DMS79 (cell line): Measurements from ENCODE around the gene OCSTAMP.

ENCODE experiments used
- DNase-seq: peaks from one replicate; lab custom pipeline; 2025; lab: John Stamatoyannopoulos, UW

OCSTAMP gene

DNA sequence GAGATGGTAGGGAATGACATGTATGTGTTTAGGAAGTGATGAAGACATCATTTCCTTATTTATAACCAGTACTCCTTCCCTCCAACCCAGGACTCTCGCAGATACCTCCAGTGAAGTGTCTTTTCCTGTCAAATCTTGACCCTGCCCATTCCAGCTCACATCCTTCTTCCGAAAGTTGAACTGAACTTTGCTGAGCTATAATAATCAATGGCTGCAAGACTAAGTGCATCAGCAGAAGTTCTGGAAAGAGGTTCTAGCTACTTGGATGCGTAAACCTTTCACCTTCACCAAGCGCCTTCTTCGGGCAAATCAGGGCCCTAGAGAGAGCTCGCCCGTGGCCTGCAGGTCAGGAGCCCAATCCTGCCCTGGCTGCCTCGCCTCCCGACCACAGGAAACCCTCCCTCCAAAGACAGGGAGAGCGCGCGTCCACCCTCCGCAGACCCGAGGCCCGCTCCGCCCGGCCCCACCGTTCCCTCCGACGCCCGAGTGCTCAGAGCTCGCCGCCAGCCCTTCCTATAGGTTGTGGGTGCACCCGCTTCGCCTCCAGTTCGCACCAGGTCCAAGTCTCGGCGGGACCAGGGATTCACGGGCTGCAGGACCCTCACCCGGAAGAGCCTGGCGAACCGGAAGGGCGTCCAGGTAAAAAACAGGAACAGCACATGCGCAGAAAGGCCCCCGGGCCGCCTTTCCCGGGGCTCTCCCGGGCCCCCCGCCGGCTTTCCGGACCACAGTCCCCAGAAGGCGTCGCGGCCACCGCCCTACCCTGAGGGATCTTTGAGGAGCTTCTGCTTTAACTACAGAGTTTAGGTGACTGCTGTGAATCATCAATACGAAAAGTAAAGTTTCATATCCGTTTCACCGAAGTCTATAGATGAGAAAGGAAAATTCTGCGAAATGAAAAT lies 37.3 kb downstream of the OCSTAMP start, which contains the start of gene ZNF334:
Gene ZNF334 (minus strand): TSS at position 617 of the 902 bp plus-strand sequence. CDS start 1,457 bp downstream, outside the sequence.
- DNase-seq: peak; percentile 13

DNA sequence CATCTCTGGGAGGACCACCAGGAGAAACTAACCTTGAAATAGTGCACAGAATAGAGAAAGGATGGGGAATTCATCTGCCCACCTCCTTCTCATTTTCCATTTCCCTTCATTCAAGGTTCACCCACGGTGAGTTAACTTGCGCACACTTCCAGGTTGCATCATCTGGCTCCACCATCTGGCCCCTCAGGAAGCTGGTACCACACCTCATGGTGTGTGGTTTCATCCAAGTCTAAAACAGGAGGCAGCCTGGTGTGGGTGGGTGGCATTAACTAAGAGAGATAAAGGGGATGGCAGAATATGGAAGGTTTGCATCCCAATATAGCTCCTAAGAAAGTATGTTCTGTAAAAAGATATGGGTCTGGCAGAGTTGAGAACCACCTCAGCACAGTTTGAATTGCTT lies 40.9 kb downstream of the OCSTAMP start:
- DNase-seq: no peak

GRCh38 chr20:46507760-46508407 lies 42.6 kb downstream of the OCSTAMP start:
- no peak for DNase-seq

- DNase-seq: no peak
Observed at GRCh38 chr20:46505506-46505905, 44.9 kb downstream of the OCSTAMP start.

GRCh38 chr20:46501961-46502360 lies 48.5 kb downstream of the OCSTAMP start:
- no peak for DNase-seq

DNA sequence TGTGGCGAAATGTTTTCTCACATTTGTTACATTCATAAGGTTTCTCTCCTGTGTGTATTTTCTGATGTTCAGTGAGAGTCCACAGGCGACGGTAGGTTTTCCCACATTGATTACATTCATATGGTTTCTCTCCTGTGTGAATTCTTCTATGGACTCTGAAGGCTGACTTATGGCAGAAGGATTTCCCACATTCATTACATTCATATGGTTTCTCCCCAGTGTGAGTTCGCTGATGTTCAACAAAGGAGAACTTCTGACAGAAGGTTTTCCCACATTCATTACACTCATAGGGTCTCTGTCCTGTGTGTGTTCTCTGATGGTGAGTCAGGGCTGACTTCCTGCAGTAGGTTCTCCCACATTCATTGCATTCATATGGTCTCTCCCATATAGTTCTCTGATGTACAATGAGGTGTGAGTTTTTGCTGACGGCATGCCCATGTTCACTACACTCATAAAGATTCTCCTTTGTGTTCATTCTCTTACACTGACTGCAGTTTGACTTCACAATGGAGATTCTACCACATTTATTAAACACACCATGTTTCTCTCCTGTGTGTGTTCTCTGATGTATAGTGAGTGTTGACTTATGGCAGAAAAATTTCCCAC lies 49.0 kb downstream of the OCSTAMP start:
- DNase-seq: no peak

GRCh38 chr20:46494077-46494476 lies 56.4 kb downstream of the OCSTAMP start:
- DNase-seq: no peak

- no peak for DNase-seq
Observed at GRCh38 chr20:46491354-46491753, 59.1 kb downstream of the OCSTAMP start.
